Panc1 (cell line): ENCODE results near the gene SLCO4A1. TPM values are rescaled to one million over a fixed set of nuclear protein-coding genes. Genes with fewer than 3 reads are reported as not detected.
A peak's percentile ranks its signal among the peaks of the same experiment; 100 is the strongest.

Experiments used
- ATAC-seq: fragments of 200-7000 bp; cut with Tn5 transposase; 2 replicates; pipeline ENCODE4 v1.9.1; 2020; ENCODE audit warnings: mild to moderate bottlenecking, moderate library complexity
- BruUV-seq: library from RNA; stranded (reverse); fragments of 400-500 nt; replicated peaks from 2 replicates; lab custom pipeline; 2021; lab: Mats Ljungman, UMichigan
- CTCF ChIA-PET: fragments of 300-600 bp; sonication (Branson Sonifier 250); formaldehyde crosslinking; loops from one replicate; lab custom pipeline; 2022; ENCODE audit warnings: antibody characterized with exemption; lab: Charles Lee
- POLR2A ChIA-PET: fragments of 300-600 bp; sonication (Branson Sonifier 250); formaldehyde crosslinking; loops from one replicate; lab custom pipeline; 2022; ENCODE audit warnings: antibody characterized with exemption; lab: Charles Lee
- DNase-seq: peaks from one replicate; pipeline ENCODE4 v3.0.0-alpha.2; 2010; ENCODE audit warnings: low read depth, low spot score
- H3K27ac ChIP-seq: 2 replicates; pipeline ENCODE4 v1.5.1; 2011; ENCODE audit warnings: mild to moderate bottlenecking, low read length, inconsistent platforms
- H3K27me3 ChIP-seq: fragments of 200-500 bp; sonication (Bioruptor generic); 2 replicates; pipeline ENCODE4 v1.6.0; 2014; ENCODE audit warnings: low read length, inconsistent platforms; ENCODE audit not compliant: control insufficient read depth, insufficient read depth
- H3K36me3 ChIP-seq: fragments of 200-500 bp; sonication (Bioruptor generic); 2 replicates; pipeline ENCODE4 v1.5.1; 2014; ENCODE audit warnings: inconsistent platforms, mild to moderate bottlenecking, low read length, moderate library complexity; ENCODE audit not compliant: control insufficient read depth, insufficient read depth
- H3K4me1 ChIP-seq: 2 replicates; pipeline ENCODE4 v1.5.1; 2011; ENCODE audit warnings: inconsistent platforms, mild to moderate bottlenecking, low read length, moderate library complexity; ENCODE audit not compliant: control insufficient read depth, insufficient read depth
- H3K4me3 ChIP-seq, 2 experiments: 2 replicates each; pipeline ENCODE4 v1.5.1; 2011 to 2012; ENCODE audit warnings: low read depth in 2 of 2, low read length in 2 of 2, mild to moderate bottlenecking in 2 of 2, inconsistent platforms in 1 of 2, moderate library complexity in 1 of 2
- H3K9me3 ChIP-seq: fragments of 200-500 bp; sonication (Bioruptor generic); 2 replicates; pipeline ENCODE4 v1.5.1; 2014; ENCODE audit warnings: low read depth, mild to moderate bottlenecking, inconsistent platforms, low read length, moderate library complexity; ENCODE audit not compliant: control insufficient read depth, insufficient read depth
- CTCF ChIP-seq: fragments of 450-650 bp; IDR thresholded peaks from 2 replicates; pipeline ENCODE4 v1.5.1; 2017; ENCODE audit warnings: mild to moderate bottlenecking
- POLR2AphosphoS5 ChIP-seq: IDR thresholded peaks from 2 replicates; pipeline ENCODE4 v1.6.1; 2012; ENCODE audit warnings: mild to moderate bottlenecking, low read depth, low read length, moderate library complexity
- SIN3A ChIP-seq: IDR thresholded peaks from 2 replicates; pipeline ENCODE4 v1.6.1; 2012; ENCODE audit warnings: low read depth, mild to moderate bottlenecking, low read length, moderate library complexity, borderline replicate concordance; ENCODE audit not compliant: insufficient read depth
- TCF7L2 ChIP-seq: IDR thresholded peaks from 2 replicates; pipeline ENCODE4 v1.6.1; 2011; ENCODE audit warnings: mild to moderate bottlenecking, low read depth, low read length, inconsistent platforms
- in situ Hi-C: cut with HindIII; loops from 2 replicates; pipeline ENCODE4 v1.10.0; 2016; ENCODE audit warnings: low sequenced_read_pairs, low pct_unique_long_range_greater_than_20kb
- intact Hi-C: fragments of 100-400 bp; cut with micrococcal nuclease; formaldehyde crosslinking; loops from one replicate; pipeline ENCODE4 v1.10.0; 2022; ENCODE audit not compliant: unreplicated experiment
- total RNA-seq: library from RNA; stranded (reverse); gene quantifications from one replicate; pipeline ENCODE4 v1.2.1, GENCODE V29; 2021; ENCODE audit not compliant: unreplicated experiment
- TF ChIP-seq, protein P1 (sequence below), 2 experiments: IDR thresholded peaks; 2 replicates each; pipeline ENCODE4 v1.6.1; 2011 to 2012; ENCODE audit warnings: low read depth in 2 of 2, control low read depth in 1 of 2, low read length in 1 of 2, mild to moderate bottlenecking in 1 of 2, moderate library complexity in 1 of 2; ENCODE audit not compliant: insufficient read depth in 1 of 2

Gene SLCO4A1
- total RNA-seq, 1 experiment from 2014 or later, result 167 TPM

- DNase-seq (no peak), ATAC-seq (no peak)
- no TSS peak for BruUV-seq
- TF ChIP-seq POLR2AphosphoS5, result no peak
- TF ChIP-seq SIN3A, result no peak
- TF ChIP-seq TCF7L2, result no peak
- H3K27me3 ChIP-seq, result no peaks in the 10 kb centered on the region
- no peaks in the 10 kb centered on the region; the same call in 1 of the 2 replicates for H3K36me3 ChIP-seq
- H3K4me3 ChIP-seq, result peak overlapping the region; percentile 65 to 80; a peak in 3 of 4 replicates
- in situ Hi-C loops (no loop called here), intact Hi-C loops (no loop called here)
- peak overlapping the region; percentile 96; the same call in 1 of the 2 replicates for H3K27ac ChIP-seq
- peaks cover 74% of the 10 kb centered on the region for H3K4me1 ChIP-seq
- ChIA-PET CTCF (no interaction called here), POLR2A (interaction anchor here (0.7 kb wide), 1 partner anchor 63 kb away, joined by 7 read pairs; no protein-coding TSS in a partner anchor)
- no peaks in the 10 kb centered on the region for H3K9me3 ChIP-seq
Observed at GRCh38 chr20:62645613-62646012, 3.3 kb downstream of the SLCO4A1 start.

DNA sequence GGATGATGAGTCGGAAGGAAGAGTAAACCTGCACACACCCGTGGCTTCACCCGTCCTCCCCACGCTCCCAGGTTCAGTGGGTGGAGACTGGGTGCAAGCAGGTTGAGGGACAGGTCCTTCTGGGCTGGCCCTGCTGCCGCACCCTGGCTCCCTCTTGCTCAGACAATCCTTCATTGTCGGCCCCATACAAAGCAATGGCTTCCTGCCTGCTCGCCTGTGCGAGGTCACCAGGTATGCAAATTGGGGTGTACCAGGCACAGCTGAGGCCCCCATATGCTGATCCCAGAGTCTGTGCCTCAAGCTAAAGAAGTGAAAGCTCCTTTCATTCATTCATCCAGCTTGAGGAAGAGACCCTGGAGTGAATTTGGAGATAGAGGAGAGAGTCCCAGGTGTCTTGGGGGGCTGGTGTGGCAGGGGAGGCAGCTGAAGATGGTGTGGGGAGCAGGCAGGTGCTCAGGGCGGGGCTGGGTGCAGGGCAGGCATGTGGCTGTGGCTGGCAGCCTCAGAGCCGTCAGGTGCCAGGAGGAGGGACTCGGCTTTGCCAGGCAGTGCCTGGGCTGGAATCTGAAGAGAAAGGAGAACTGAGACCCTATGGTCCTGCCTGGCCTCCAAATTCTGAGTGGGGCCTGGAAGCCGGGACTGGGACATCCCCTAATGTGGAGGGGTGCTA, 4.7 kb downstream of the SLCO4A1 start:
- TF ChIP-seq SIN3A (no peak), POLR2AphosphoS5 (no peak), CTCF (no peak), TCF7L2 (no peak)
- TF ChIP-seq, protein P1, sequence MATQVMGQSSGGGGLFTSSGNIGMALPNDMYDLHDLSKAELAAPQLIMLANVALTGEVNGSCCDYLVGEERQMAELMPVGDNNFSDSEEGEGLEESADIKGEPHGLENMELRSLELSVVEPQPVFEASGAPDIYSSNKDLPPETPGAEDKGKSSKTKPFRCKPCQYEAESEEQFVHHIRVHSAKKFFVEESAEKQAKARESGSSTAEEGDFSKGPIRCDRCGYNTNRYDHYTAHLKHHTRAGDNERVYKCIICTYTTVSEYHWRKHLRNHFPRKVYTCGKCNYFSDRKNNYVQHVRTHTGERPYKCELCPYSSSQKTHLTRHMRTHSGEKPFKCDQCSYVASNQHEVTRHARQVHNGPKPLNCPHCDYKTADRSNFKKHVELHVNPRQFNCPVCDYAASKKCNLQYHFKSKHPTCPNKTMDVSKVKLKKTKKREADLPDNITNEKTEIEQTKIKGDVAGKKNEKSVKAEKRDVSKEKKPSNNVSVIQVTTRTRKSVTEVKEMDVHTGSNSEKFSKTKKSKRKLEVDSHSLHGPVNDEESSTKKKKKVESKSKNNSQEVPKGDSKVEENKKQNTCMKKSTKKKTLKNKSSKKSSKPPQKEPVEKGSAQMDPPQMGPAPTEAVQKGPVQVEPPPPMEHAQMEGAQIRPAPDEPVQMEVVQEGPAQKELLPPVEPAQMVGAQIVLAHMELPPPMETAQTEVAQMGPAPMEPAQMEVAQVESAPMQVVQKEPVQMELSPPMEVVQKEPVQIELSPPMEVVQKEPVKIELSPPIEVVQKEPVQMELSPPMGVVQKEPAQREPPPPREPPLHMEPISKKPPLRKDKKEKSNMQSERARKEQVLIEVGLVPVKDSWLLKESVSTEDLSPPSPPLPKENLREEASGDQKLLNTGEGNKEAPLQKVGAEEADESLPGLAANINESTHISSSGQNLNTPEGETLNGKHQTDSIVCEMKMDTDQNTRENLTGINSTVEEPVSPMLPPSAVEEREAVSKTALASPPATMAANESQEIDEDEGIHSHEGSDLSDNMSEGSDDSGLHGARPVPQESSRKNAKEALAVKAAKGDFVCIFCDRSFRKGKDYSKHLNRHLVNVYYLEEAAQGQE (IDR thresholded peaks at IDR 0.05; ENCODE audit: insufficient read depth in 1 of 2, low read depth in 2 of 2, low read length in 1 of 2), result no peak
- peak overlapping the region; percentile 96 for H3K27ac ChIP-seq
- intact Hi-C loops, result no loop called here
- ChIA-PET POLR2A (interaction anchor here (0.6 kb wide), 1 partner anchor 13 kb away, joined by 5 read pairs; no protein-coding TSS in a partner anchor), CTCF (interaction anchor here (0.6 kb wide), 1 partner anchor 176 kb away, joined by 3 read pairs; no protein-coding TSS in a partner anchor)
- no peaks in the 10 kb centered on the region for H3K9me3 ChIP-seq
- no TSS peak for BruUV-seq
- DNase-seq (no peak), ATAC-seq (no peak)
- H3K27me3 ChIP-seq, result no peaks in the 10 kb centered on the region
- peaks cover 77% of the 10 kb centered on the region for H3K4me1 ChIP-seq
- H3K4me3 ChIP-seq, result peak overlapping the region in 1 of 2 experiments; percentile 6; a peak in 1 of 4 replicates
- H3K36me3 ChIP-seq, result no peaks in the 10 kb centered on the region; the same call in none of the 2 replicates
- in situ Hi-C loops, result no loop called here
